Skin epidermis (tissue), 12 donors: ENCODE measurements around the gene CMTM6.
A peak's percentile ranks its signal among the peaks of the same experiment; 100 is the strongest.
"Not testable (repeated sequence)": the region's sequence is repeated elsewhere in the genome, so short reads cannot be mapped to it uniquely, and the experiment has no call there.

ENCODE experiments used
- H3K27ac ChIP-seq, 21 experiments: fragments of 200-600 bp; sonication (generic) in 11 of 21; one replicate each; pipeline ENCODE4 v1.5.0; 2020; ENCODE audit warnings: mild to moderate bottlenecking in 3 of 21, inconsistent platforms in 2 of 21, moderate library complexity in 2 of 21
- H3K4me3 ChIP-seq, 7 experiments: fragments of 200-600 bp; sonication (generic) in 2 of 7; one replicate each; pipeline ENCODE4 v1.5.0; 2020; ENCODE audit warnings: inconsistent platforms in 2 of 7, mild to moderate bottlenecking in 2 of 7, moderate library complexity in 1 of 7

The CMTM6 gene

DNA sequence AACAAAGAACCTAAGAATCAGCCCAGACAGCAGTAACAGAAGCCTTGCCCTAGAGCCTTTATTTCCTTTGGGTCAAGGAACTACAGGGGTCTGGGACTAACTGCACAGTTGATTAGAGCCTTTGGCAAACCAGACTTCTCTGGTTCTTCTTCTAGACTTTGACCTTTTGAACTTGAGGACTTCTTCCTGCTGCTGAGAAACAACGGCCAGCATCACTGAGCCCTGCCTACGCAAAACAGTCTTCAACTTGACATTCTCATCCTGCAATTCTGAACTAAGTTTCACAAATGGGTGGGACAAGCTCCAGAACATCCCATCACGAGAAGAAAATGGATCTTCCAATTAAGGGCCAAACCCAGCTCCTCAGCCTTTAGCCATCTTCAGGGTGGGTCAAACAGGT lies 31.4 kb downstream of the CMTM6 start:
- H3K27ac ChIP-seq = no peak overlapping the region
- H3K4me3 ChIP-seq = no peak overlapping the region

- Histone ChIP-seq H3K4me3 (no peak overlapping the region), H3K27ac (peak overlapping the region in 5 of 21 experiments; percentile 11 to 63 (median 35))
Observed at GRCh38 chr3:32470362-32470761, 32.3 kb downstream of the CMTM6 start.

GRCh38 chr3:32469151-32469874 lies 33.3 kb downstream of the CMTM6 start:
- H3K4me3 ChIP-seq = no peak overlapping the region
- peak overlapping the region in 3 of 21 experiments; percentile 7 to 63 (median 35) for H3K27ac ChIP-seq

DNA sequence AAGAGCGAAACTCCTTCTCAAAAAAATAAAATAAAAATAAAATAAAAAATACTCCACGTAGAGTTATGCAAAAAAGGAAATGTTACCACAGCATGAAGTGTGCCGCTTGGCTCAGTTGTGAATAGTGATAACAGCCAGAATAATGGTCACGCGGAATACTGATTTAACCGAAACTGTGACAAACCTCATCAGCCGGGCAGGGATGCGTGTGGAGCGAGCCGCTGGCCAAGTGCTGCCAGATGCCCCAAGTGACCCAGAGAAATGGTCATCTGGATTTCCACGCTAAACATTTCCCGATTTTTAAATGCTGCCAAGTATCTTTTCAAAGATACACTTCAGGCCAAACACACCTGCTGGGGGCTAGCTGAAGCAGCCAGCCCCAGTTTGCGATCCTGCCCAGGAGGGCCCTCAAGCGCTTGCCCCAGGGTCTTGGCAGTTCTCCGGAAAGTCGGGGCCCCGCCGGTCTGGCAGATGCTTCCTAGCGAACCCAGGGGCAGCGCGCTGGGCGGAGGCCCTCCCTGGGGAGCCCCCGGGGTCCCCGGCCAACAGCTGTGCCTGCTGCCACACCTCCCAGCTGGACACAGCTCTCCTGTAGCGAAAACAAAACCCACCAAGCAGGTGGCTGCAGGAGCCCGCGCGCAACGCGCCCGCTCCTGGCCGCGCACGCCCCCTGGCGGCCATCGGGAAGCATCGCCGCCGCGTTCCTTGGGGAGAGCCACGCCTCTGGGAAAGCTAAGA lies 35.1 kb downstream of the CMTM6 start:
- peak overlapping the region; percentile 3 to 37 (median 22) for H3K4me3 ChIP-seq
- H3K27ac ChIP-seq = peak overlapping the region in 13 of 21 experiments; percentile 2 to 75 (median 49)

DNA sequence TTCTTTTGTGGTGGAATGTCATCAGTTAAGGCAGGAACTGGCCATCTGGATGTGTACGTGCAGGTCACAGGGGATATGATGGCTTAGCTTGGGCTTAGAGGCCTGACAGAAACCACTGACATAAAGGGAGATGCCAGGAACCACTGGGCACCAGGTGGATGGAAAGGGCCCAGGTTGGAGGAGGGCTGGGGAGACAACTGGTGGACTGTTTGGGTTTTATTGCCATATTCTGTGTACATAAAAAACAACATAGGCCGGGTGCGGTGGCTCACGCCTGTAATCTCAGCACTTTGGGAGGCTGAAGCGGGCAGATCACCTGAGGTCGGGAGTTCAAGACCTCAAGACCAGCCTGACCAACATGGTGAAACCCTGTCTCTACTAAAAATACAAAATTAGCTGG lies 35.8 kb downstream of the CMTM6 start:
- not testable (repeated sequence) for H3K4me3 ChIP-seq, H3K27ac ChIP-seq

DNA sequence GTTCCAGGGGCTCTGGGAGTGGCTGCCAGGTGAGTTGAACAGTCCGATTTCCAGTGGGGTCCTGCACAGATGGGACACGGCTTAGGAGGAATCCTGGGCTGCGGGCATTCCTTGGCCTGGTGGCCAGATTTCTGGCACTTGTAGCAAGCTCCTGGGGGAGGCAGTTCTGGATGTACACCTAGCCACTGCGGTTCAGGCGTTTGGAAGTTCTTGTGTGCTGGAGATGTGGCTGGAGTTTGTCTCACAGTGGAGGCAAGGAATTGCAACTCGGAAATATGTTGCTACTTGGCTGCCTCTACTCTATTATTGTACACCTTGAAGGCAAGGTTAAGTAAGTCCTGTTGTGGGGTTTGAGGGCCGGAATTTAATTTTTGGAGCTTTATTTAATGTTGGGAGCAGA lies 37.9 kb downstream of the CMTM6 start:
- not testable (repeated sequence) for H3K27ac ChIP-seq, H3K4me3 ChIP-seq

DNA sequence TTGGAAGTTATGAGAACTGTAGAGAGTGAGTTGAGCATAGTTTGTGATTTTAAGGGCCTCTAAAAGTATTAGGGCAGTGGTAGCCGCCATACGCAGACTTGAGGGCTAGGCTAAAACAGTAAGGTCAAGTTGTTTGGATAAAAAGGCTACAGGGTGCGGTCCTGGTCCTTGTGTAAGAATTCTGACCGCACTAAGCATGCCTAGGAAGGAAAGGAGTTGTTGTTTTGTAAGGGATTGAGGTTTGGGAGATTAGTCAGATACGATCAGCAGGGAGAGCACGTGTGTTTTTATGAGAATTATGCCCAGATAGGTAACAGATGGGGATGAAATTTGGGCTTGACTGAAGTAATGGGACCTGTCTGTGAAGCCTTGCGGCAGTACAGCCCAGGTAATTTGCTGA lies 39.2 kb downstream of the CMTM6 start:
- H3K4me3 ChIP-seq = not testable (repeated sequence)
- H3K27ac ChIP-seq = peak overlapping the region in 5 of 21 experiments; percentile 8 to 91 (median 78)

DNA sequence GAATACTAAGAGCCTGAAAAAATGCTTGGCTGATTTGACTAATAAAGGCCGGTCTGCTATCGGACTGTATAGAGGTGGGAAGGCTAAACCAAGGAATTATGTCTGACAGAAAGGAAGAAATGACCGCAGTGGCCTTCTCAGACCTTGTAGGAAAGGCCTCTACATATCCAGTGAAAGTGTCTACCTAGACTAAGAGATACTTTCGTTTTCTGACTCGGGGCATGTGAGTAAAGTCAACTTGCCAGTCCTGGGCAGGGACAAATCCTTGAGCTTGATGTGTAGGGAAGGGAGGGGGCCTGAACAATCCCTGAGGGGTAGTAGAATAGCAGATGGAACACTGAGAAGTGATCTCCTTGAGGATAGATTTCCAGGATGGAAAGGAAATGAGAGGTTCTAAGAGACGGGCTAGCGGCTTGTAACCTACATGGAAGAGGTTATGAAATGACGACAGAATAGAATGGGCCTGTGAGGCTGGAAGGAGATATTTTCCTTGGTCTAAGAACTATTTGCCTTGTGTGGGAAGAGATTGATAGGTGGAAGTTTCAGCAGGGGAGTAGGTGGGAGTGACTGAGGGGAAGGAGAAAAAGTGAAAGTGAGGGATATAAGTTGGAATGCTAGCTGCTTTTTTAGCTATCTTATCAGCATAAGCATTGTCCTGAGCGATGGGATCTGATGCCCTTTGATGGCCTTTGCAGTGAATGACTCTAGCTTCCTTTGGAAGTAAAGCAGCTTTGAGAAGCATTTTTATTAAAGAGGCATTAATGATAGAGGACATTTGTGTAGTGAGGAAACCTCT lies 40.3 kb downstream of the CMTM6 start:
- peak overlapping the region in 15 of 21 experiments; percentile 18 to 91 (median 62) for H3K27ac ChIP-seq
- H3K4me3 ChIP-seq = not testable (repeated sequence)

DNA sequence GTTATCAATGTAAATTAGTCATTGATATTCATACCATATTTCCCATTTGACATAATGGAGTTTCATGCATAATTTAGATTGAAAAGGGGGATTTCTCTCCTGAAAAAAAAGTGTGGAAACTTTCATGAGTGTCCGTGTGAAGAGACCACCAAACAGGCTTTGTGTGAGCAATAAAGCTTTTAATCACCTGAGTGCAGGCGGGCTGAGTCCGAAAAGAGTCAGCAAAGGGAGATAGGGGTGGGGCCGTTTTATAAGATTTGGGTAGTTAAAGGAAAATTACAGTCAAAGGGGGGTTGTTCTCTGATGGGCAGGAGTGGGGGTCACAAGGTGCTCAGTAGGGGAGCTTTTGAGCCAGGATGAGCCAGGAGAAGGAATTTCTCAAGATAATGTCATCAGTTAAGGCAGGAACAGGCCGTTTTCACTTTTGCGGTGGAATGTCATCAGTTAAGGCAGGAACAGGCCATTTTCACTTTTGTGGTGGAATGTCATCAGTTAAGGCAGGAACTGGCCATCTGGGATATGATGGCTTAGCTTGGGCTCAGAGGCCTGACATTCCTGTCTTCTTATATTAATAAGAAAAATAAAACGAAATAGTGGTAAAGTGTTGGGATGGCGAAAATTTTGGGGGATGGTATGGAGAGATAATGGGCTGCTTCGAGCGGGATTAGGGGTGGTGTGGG lies 41.7 kb downstream of the CMTM6 start:
- peak overlapping the region in 10 of 21 experiments; percentile 37 to 91 (median 72) for H3K27ac ChIP-seq
- not testable (repeated sequence) for H3K4me3 ChIP-seq

GRCh38 chr3:32460031-32460749 lies 42.5 kb downstream of the CMTM6 start:
- Histone ChIP-seq H3K27ac (peak overlapping the region in 16 of 21 experiments; percentile 6 to 91 (median 63)), H3K4me3 (no peak overlapping the region)

DNA sequence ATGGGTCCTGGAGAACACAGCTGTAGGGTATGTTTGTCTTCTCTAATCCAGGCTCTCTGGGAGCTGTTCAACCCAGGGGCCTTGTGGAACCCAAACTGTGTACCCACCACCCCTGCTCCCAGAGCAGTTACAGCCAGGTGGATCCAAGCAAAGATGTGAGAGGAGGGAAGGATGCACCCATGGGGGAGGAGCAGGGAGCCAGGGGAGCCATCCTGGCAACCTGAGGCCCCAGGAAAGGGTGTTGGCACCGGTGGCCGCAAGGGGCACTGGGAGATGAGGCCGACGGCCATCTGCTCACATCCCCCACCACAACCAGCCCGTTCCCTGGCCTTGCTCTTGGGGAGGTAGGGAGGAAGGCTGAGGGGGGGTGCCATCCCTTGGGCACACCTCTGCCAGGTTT lies 43.2 kb downstream of the CMTM6 start:
- peak overlapping the region in 16 of 21 experiments; percentile 1 to 91 (median 60) for H3K27ac ChIP-seq
- no peak overlapping the region for H3K4me3 ChIP-seq

- no peak overlapping the region for H3K4me3 ChIP-seq
- peak overlapping the region in 17 of 21 experiments; percentile 28 to 91 (median 69) for H3K27ac ChIP-seq
Observed at GRCh38 chr3:32457971-32458471, 44.6 kb downstream of the CMTM6 start.

DNA sequence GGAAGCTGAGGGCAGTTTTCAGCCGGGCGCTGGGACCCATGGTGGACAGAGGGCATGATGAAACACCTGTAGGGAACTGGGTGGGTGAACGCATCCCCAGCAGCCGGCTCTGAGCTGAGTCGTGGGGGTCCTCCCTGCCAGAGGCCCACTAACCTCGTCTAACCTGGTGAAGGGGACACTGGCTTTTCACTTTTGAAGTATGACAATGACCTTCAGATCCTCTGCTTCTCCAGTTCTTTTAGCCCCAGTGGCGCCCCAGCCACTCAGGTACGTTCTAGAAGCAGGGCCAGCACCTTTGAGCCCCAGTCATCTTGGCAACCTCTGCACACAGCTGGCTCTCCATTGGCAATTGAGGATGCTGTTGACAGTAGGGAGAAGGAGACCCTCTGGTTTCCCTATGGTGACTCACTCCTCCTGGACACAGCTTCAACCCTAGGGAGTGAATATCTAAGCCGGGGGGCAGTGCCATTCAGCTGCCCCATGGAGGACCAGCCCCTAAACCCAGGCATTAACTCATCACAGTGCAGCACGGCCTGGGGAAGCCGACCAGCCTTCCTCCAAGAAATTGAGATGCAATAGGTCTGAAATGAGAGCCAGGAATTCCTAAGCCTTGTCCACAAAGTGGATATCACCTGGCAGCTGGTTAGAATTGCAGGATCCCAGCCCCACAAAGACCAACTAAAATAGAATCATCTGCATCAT lies 46.1 kb downstream of the CMTM6 start:
- peak overlapping the region in 7 of 21 experiments; percentile 17 to 70 (median 64) for H3K27ac ChIP-seq
- H3K4me3 ChIP-seq = no peak overlapping the region

DNA sequence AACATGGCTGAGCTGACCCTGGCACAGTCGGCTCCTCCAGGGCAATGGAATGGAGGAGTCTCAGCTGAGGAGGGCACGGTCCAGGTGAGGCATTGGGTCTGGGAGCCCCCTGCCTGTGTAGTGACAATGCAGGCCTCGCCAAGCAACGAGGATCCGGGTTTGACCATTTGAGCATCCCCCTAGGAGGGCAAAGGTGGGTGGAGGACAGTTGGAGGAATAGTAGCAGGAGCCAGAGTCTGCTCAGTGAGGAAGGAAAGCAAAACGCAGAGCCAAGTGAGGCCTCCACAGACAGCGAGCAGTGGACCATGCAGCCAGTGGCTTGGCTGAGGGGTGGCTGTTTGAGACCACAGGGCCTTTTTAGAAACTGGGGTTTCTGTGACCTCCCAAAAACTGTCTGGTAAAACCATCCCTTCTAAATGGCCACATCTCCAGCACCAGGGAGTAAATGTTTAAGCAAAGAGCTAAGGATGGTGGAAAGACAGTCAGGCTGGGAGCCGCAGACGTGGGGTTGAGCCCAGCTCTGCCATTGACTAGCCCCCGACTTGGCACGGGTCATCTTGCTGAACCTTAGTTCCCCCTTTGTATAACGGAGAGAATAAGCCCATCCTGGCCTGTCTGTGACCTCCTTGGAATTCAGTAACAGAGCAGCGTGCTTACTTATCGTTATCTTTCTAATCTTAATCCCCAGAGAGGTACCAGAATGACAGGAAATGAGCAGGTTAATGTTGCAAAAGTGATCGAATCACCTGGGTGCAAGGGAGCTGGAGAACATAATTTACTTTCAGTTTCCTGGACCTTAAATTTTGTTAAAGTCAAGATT lies 46.8 kb downstream of the CMTM6 start:
- no peak overlapping the region for H3K4me3 ChIP-seq
- peak overlapping the region in 7 of 21 experiments; percentile 30 to 70 (median 66) for H3K27ac ChIP-seq

DNA sequence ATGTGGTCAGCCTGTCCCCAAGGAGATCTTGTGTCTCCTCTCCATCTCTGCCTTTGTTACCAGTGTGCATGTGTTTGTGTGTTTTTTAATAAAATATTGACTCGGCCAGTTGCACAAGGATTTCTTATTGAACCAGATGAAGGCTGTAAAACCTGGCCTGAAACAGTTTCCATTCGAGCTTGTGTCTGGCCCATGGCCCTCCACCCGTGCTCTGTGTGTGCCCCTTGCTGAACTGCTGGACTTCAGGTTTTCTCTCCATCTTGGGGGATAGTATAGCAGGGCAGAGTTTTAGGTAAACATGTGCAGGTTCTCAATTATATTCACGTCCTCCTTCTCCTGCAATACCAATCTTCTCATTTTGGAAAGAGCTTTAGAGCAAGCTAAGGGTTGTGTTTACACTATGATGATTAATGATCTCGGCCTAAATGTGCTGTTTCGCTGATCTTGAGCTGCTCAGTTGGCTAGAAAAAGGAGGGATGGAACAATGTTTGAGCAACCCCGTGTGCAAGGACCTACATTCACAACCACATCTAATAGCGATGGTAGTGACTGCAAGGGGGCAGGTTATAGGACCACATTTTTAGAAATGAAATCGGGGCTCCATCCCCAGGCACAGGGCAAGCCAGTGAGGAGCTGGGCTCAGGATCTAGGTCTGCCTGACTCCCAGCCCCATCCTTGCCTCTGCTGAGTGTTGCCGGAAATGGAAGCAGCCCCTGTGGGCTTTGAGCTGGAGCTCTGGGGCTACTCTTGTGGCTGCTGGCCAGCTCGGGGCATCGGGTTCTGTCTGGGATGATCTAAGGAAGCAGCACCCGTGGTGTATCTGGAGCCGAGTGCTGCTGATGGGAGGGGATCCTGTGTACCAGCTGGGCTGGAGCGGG lies 47.7 kb downstream of the CMTM6 start:
- H3K4me3 ChIP-seq = no peak overlapping the region
- peak overlapping the region in 6 of 21 experiments; percentile 23 to 68 (median 64) for H3K27ac ChIP-seq

GRCh38 chr3:32454111-32454510 lies 48.5 kb downstream of the CMTM6 start:
- no peak overlapping the region for H3K4me3 ChIP-seq
- H3K27ac ChIP-seq = no peak overlapping the region
